ENCODE results near the gene VRK1.

- TF ChIP-seq, protein P1, sequence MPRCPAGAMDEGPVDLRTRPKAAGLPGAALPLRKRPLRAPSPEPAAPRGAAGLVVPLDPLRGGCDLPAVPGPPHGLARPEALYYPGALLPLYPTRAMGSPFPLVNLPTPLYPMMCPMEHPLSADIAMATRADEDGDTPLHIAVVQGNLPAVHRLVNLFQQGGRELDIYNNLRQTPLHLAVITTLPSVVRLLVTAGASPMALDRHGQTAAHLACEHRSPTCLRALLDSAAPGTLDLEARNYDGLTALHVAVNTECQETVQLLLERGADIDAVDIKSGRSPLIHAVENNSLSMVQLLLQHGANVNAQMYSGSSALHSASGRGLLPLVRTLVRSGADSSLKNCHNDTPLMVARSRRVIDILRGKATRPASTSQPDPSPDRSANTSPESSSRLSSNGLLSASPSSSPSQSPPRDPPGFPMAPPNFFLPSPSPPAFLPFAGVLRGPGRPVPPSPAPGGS (IDR thresholded peaks at IDR 0.05) = no peak
- TF ChIP-seq CEBPB (IDR thresholded peaks at IDR 0.05) (no peak), RNF2 (IDR thresholded peaks at IDR 0.05; ENCODE audit: borderline replicate concordance, low read depth) (no peak), SREBF2 (IDR thresholded peaks at IDR 0.05) (no peak), BHLHE40 (IDR thresholded peaks at IDR 0.05; ENCODE audit: low read depth, low read length) (no peak), RFX5 (IDR thresholded peaks at IDR 0.05) (no peak), CBX8 (IDR thresholded peaks at IDR 0.05) (no peak), MAFK (IDR thresholded peaks at IDR 0.05; ENCODE audit: partially characterized antibody) (no peak), ZC3H11A (IDR thresholded peaks at IDR 0.05) (no peak), SMC3 (IDR thresholded peaks at IDR 0.05) (no peak)
- TF ChIP-seq, protein P2, sequence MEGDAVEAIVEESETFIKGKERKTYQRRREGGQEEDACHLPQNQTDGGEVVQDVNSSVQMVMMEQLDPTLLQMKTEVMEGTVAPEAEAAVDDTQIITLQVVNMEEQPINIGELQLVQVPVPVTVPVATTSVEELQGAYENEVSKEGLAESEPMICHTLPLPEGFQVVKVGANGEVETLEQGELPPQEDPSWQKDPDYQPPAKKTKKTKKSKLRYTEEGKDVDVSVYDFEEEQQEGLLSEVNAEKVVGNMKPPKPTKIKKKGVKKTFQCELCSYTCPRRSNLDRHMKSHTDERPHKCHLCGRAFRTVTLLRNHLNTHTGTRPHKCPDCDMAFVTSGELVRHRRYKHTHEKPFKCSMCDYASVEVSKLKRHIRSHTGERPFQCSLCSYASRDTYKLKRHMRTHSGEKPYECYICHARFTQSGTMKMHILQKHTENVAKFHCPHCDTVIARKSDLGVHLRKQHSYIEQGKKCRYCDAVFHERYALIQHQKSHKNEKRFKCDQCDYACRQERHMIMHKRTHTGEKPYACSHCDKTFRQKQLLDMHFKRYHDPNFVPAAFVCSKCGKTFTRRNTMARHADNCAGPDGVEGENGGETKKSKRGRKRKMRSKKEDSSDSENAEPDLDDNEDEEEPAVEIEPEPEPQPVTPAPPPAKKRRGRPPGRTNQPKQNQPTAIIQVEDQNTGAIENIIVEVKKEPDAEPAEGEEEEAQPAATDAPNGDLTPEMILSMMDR (IDR thresholded peaks at IDR 0.05) = no peak
Observed at GRCh38 chr14:96805956-96806355, 8.8 kb downstream of the VRK1 start.

Measured in A549 (cell line).